Muscle layer of colon (tissue), 2 donors: ENCODE results near the gene CA7.

Source experiments
- H3K27ac ChIP-seq: one replicate; pipeline ENCODE4 v1.7.0; 2013; ENCODE audit warnings: low read depth, mild to moderate bottlenecking, low read length, moderate library complexity
- H3K27me3 ChIP-seq, 2 donors: one replicate each; pipeline ENCODE4 v1.7.0; 2013; ENCODE audit warnings: low read length in 2 of 2, mild to moderate bottlenecking in 2 of 2; ENCODE audit not compliant: insufficient read depth in 2 of 2, control insufficient read depth in 1 of 2
- H3K36me3 ChIP-seq: one replicate; pipeline ENCODE4 v1.7.0; 2013; ENCODE audit warnings: mild to moderate bottlenecking, low read length; ENCODE audit not compliant: insufficient read depth
- H3K4me1 ChIP-seq: one replicate; pipeline ENCODE4 v1.7.0; 2013; ENCODE audit warnings: mild to moderate bottlenecking, low read length; ENCODE audit not compliant: insufficient read depth
- H3K4me3 ChIP-seq, 2 donors: one replicate each; pipeline ENCODE4 v1.7.0; 2013; ENCODE audit warnings: low read length in 2 of 2, low read depth in 1 of 2, mild to moderate bottlenecking in 1 of 2, moderate library complexity in 1 of 2
- H3K9ac ChIP-seq: one replicate; pipeline ENCODE4 v1.7.0; 2013; ENCODE audit warnings: low read length
- H3K9me3 ChIP-seq: one replicate; pipeline ENCODE4 v1.7.0; 2013; ENCODE audit warnings: mild to moderate bottlenecking, low read length
- donor health status: abdominal sarcoma.
- donor health status: Adenocarcinoma of cecum.

The CA7 gene

DNA sequence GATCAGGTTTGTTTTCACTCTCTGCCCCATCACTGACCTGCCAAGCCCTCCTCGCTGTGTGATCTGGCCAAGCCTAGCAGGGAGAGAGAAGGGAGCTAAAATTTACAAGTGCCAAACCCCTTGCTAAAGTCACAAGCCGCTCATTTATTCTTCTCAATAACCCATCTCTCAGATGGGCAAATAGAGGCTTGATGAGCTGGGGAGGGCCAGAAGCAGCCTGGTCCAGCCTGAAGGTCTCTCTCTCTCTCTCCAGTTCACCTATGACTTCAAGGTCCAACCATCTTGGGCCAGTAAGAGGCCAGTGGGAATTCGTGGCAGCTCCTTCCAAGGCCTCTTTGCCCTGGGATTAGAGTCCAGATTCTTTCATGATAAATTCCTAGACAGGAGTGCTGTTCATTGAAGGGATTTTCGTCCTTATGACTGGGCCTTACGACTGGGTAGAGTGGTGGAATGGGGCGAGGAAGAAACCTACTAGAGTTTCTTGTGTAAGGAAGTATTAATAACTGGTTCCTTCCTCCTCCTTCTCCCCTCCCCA lies 3.4 kb downstream of the CA7 start:
- Histone ChIP-seq H3K36me3 (no peaks in the 10 kb centered on the region), H3K9ac (no peak overlapping the region), H3K4me1 (no peaks in the 10 kb centered on the region), H3K4me3 (no peak overlapping the region), H3K9me3 (no peaks in the 10 kb centered on the region), H3K27me3 (peaks cover 24 to 35% of the 10 kb centered on the region in 2 donors), H3K27ac (no peak overlapping the region)

DNA sequence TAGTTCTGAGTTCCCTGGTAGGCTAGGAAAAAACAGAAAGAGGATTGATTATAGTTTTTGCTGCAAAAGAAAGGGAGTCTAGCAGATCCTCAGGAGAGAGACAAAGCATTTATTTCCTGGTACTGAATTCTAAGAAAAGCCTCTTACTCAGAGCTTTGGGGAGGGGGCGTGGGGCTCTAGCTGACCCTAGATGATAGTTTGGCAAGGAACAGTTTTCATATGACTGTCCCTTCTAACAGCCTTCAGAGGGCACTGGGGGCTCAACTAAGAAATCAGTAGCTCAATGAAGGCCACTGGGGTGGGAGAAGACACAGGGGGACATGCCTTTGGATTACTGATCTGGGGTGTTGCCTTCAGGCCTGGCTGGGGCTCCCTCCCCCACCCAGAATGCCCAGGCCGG lies 4.0 kb downstream of the CA7 start:
- Histone ChIP-seq H3K9ac (no peak overlapping the region), H3K27me3 (peaks cover 24 to 35% of the 10 kb centered on the region in 2 donors), H3K4me1 (no peaks in the 10 kb centered on the region)

DNA sequence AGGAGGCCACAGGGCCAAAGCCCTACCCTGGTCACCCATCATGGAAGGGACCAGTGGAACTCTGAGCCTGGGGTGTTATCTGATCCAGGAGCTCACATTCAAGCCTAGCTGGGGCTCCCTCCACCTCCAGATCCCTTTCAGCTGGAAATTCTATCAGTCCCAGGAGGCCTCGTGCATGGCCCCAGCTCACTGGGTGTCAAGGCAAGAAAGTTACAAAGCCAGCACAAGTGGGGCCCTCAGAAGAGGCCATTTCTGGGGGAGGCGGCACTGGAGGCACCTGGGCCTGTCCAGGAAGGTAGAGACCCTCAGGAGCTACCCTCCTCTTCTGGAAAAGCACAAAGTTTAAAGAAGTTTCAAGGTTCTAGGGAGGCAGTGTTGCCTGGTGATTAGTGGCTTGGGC lies 4.8 kb downstream of the CA7 start:
- Histone ChIP-seq H3K4me3 (no peak overlapping the region), H3K36me3 (no peaks in the 10 kb centered on the region), H3K9me3 (no peaks in the 10 kb centered on the region), H3K27me3 (peaks cover 24 to 30% of the 10 kb centered on the region in 2 donors), H3K4me1 (no peaks in the 10 kb centered on the region), H3K9ac (no peak overlapping the region), H3K27ac (no peak overlapping the region)

More for the DNA sequence above, 4.0 kb downstream of the CA7 start:
- Histone ChIP-seq H3K9me3 (no peaks in the 10 kb centered on the region), H3K4me3 (no peak overlapping the region), H3K36me3 (no peaks in the 10 kb centered on the region), H3K27ac (no peak overlapping the region)

DNA sequence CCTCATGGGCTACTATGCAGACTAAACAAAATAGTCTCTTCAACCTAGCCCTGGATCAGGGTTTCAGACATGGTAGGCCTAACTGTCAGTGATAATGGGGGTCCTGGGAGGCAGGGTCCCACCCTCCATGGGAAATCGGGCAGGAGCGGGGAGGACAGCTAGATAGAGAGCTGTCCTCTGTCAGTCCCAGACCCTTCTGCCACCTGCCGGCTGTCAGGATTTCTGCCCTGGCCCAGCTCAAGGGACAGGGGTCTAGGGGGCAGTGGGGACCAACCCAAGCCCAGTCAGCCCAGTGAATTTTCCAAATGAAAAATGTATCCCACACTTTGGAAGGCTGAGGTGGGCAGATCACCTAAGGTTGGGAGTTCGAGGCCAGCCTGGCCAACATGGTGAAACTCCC lies 5.3 kb downstream of the CA7 start:
- Histone ChIP-seq H3K27ac (no peak overlapping the region), H3K36me3 (no peaks in the 10 kb centered on the region), H3K27me3 (peaks cover 21 to 24% of the 10 kb centered on the region in 2 donors), H3K4me3 (no peak overlapping the region), H3K9ac (no peak overlapping the region), H3K4me1 (no peaks in the 10 kb centered on the region), H3K9me3 (no peaks in the 10 kb centered on the region)

DNA sequence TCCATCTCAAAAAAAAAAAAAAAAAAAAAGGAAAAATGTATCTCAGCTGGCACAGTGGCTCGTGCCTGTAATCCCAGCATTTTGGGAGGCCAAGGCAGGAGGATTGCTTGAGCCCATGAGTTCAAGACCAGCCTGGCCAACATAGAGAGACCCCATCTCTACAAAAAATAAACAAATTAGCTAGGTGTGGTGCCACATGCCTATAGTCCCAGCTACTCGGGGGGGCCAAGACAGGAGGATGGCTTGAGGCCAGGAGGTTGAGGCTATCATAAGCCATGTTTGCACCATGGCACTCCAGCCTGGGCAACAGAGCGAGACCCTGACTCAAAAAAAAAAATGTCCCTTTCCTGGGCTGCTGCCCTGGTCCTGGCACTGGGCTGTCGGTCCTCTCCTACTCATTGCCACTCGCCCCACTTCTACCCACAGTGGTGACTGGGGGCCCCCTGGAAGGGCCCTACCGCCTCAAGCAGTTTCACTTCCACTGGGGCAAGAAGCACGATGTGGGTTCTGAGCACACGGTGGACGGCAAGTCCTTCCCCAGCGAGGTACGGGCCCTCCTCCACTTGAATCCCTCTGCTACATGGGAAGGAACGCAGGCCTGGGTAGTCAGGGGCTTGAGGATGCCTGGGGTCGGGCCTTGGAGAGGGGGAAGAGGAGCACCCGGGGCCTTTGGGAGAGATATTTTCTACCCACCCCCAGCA lies 6.1 kb downstream of the CA7 start:
- Histone ChIP-seq H3K9ac (no peak overlapping the region), H3K4me1 (no peaks in the 10 kb centered on the region), H3K4me3 (no peak overlapping the region), H3K27ac (no peak overlapping the region), H3K27me3 (peaks cover 14 to 17% of the 10 kb centered on the region in 2 donors), H3K9me3 (no peaks in the 10 kb centered on the region), H3K36me3 (no peaks in the 10 kb centered on the region)

DNA sequence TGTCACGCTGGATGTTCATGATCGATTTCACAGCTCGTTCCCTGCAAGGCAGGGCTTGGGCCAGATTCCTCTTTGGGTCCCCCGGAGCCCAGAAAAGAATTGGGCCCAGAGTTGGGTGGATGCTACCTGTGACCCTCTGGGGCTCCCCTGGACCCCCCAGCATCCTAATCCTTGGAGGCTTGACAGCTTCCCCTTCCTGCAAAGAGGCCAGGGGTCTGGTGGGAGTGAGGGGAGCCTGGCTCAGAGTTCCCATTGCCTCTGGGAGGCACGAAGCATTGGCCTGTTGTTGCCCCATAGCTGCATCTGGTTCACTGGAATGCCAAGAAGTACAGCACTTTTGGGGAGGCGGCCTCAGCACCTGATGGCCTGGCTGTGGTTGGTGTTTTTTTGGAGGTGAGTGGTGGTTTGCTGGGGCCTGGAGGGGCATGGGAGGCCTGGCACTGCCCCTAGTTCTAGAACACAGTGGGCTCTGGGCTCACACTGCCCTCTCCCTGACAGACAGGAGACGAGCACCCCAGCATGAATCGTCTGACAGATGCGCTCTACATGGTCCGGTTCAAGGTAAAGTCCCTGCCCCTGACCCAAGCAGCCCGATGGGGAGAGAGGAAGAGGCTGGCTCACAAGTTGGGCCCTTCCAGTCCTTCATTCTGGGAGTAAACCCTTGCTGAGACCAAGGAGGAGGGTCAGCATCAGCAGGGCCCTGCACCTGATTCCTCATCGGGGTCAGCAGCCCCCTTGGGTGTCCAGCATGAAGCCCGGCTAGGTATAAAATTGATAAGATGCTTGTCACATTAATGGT lies 7.2 kb downstream of the CA7 start:
- no peaks in the 10 kb centered on the region for H3K36me3 ChIP-seq
- H3K27me3 ChIP-seq = peaks cover 3 to 7% of the 10 kb centered on the region in 2 donors
- H3K4me1 ChIP-seq = no peaks in the 10 kb centered on the region
- no peak overlapping the region for H3K9ac ChIP-seq
- no peak overlapping the region for H3K27ac ChIP-seq
- no peak overlapping the region for H3K4me3 ChIP-seq
- no peaks in the 10 kb centered on the region for H3K9me3 ChIP-seq

DNA sequence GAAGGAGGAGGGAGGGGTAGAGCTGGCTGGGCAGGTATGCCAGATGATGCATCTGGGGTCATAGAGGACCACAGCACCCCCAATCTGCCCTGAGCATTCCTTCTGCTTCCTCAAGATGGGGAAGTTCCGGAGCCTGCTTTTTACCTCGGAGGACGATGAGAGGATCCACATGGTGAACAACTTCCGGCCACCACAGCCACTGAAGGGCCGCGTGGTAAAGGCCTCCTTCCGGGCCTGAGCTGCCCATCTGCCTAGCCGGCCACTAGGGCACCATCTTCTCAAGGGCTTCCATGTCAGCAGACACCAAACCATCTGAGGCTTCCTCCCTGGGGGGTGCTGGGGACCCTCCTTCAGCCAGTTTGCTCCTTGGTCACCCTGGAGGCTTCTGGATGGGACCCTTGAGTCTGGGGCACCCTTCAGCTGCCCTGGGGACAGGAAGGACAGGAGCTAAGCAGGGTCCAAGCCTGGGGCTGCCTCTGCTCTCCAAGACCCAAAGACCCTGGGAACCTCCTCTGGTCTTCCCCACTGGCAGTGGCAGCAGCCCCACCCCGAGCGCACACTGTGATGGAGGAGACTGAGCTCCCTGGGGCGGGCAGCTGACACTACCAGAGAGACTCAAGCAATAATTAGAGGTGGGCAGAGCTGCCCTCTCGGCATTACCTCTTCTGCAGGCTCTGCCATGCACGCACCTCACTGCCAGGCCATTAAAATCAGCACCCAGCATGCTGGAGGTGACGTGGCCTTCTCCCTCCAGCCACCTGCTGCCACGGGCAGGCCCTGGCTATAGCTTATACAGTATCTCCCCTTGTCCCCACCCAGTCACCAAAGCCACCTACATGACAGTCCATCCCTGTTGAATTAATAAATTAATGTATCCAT lies 9.3 kb downstream of the CA7 start:
- H3K4me1 ChIP-seq = no peaks in the 10 kb centered on the region
- no peak overlapping the region for H3K4me3 ChIP-seq
- no peak overlapping the region for H3K9ac ChIP-seq
- no peaks in the 10 kb centered on the region for H3K36me3 ChIP-seq
- H3K9me3 ChIP-seq = no peaks in the 10 kb centered on the region
- no peak overlapping the region for H3K27ac ChIP-seq
- no peaks in the 10 kb centered on the region for H3K27me3 ChIP-seq

DNA sequence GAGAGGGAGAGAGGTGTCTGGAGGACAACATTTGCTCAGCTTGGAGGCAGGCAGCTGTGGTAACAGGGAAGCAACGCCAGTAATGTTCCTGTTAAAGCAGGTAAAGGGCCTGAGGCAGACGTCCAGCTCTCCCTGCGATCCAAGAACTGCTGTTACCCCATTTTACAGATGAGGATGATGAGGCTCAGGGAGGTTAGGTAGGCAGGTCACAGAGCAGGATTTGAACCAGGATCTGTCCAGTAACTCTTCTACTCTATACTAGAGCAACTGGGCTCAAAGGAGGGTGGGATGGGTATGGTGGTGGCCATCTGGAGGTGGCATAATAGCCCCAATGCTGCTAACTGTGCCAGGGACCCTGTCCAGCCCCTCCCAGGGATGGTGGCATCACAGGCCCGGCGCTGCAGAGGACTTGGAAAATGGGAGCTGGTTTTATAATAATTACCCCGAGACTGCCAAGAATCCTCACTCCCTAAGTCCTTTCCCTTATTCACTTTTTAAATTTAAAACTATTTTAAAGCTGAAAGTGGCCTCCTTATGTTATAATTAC lies 12.0 kb downstream of the CA7 start:
- Histone ChIP-seq H3K36me3 (no peaks in the 10 kb centered on the region), H3K9me3 (no peaks in the 10 kb centered on the region), H3K27me3 (no peaks in the 10 kb centered on the region), H3K27ac (no peak overlapping the region), H3K4me1 (peaks cover 6% of the 10 kb centered on the region), H3K9ac (no peak overlapping the region), H3K4me3 (no peak overlapping the region)

DNA sequence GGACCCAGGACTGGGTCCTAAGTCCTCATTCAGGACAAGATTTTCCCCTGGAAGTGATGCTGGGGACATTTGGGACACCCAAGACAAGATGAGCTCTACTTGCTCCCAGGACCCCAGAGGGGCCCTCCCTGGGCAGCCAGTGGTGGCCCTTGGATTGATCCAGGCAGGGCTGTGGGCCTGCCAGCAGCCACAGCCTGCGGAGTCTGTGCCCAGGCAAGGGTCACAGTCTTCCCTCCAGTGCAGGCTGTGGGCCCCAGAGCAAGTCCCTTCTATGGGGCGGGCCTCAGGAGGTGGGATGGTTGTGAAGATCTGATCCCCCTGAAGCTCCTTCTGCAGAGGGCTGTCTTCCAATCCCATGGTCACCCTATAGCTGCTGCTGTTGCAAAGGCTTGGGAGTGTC lies 12.6 kb downstream of the CA7 start:
- Histone ChIP-seq H3K9ac (no peak overlapping the region), H3K36me3 (no peaks in the 10 kb centered on the region), H3K4me1 (peaks cover 6% of the 10 kb centered on the region), H3K9me3 (no peaks in the 10 kb centered on the region), H3K4me3 (no peak overlapping the region), H3K27me3 (no peaks in the 10 kb centered on the region), H3K27ac (no peak overlapping the region)

DNA sequence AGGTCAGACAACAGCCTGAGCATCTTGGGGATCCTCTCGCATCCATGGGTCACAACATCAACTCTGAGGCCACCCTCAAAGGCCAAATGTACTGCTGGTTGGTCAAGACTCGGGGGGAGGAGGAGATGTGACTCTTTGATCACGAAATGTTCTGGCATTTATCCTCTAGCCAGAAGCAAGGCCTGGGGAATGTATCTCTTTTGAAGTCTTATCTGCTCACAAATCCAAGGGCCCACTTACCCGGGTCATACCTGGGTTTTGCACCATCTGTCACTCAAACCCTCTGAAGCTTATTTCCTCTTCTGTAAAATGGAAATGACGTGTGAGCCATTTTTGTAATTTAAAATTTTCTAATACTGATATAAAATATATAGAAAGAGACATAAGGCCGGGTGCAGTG lies 13.2 kb downstream of the CA7 start:
- Histone ChIP-seq H3K27ac (no peak overlapping the region), H3K4me3 (no peak overlapping the region), H3K9me3 (no peaks in the 10 kb centered on the region), H3K36me3 (no peaks in the 10 kb centered on the region), H3K4me1 (peaks cover 6% of the 10 kb centered on the region), H3K9ac (no peak overlapping the region), H3K27me3 (no peaks in the 10 kb centered on the region)
